HL-60 (cell line): Measurements from ENCODE around the gene KATNB1.

Source experiments
- CTCF ChIP-seq: IDR thresholded peaks from one replicate; pipeline ENCODE4 v1.5.1; 2011; ENCODE audit warnings: low read length, control low read depth, inconsistent platforms; ENCODE audit not compliant: insufficient read depth
- GABPA ChIP-seq: IDR thresholded peaks from 2 replicates; pipeline ENCODE4 v1.6.1; 2012; ENCODE audit warnings: low read depth
- POLR2AphosphoS5 ChIP-seq: IDR thresholded peaks from 2 replicates; pipeline ENCODE4 v1.6.1; 2012; ENCODE audit warnings: low read depth
- REST ChIP-seq: IDR thresholded peaks from 2 replicates; pipeline ENCODE4 v1.6.1; 2012; ENCODE audit warnings: low read depth; ENCODE audit not compliant: insufficient replicate concordance

GRCh38 chr16:57798267-57798810 is 62.8 kb downstream of the KATNB1 start:
- TF ChIP-seq POLR2AphosphoS5 (no peak), REST (no peak), CTCF (no peak), GABPA (no peak)
